HTERT RPE-1 (cell line): ENCODE data around the gene ABR.

Experiments
- in situ Hi-C: fragments of 300-500 bp; cut with MboI; formaldehyde crosslinking; loops from 4 replicates; pipeline ENCODE4 v1.14.3; 2020; ENCODE audit warnings: low sequenced_read_pairs

The ABR gene

DNA sequence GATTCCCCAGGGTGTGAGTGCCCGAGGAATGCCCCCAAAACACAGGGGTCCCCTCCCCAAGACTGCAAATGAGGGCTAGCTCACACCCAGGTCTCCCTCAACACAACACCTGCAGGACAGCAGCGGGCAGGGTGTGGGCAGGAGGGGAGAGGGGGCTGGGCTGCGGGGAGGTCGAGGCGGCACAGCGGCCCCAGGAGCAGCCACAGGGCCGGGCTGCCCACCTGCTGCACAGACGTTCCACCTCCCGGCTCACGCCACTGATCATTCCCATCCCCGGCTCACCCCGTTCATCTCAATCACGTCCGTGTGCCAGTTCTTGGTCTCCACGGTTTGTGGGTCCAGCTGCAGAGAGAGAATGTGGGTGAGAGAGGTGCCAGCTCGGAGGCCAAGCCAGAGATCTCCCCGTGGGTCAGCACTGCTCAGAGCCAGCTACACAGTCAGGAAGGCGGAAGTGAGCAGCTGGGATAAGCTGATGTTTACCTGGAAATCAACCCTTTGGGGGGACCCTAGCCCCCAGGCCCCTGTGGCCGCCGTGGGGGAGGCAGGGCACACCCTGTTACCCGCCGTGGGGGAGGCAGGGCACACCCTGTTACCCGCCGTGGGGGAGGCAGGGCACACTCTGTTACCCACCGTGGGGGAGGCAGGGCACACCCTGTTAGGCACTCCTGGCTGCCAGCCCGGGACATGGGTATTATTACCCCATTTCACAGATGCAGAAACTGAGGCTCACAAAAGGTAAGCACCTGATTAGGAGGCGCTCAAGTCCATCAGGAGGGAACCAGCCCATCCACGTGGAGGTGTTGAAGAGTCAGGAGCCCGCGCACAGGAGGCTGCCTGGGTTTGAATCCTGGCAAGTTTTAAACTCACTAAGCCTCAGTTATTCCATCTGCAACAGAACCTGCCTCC, 166.7 kb downstream of the ABR start:
- in situ Hi-C loops, result no loop called here

DNA sequence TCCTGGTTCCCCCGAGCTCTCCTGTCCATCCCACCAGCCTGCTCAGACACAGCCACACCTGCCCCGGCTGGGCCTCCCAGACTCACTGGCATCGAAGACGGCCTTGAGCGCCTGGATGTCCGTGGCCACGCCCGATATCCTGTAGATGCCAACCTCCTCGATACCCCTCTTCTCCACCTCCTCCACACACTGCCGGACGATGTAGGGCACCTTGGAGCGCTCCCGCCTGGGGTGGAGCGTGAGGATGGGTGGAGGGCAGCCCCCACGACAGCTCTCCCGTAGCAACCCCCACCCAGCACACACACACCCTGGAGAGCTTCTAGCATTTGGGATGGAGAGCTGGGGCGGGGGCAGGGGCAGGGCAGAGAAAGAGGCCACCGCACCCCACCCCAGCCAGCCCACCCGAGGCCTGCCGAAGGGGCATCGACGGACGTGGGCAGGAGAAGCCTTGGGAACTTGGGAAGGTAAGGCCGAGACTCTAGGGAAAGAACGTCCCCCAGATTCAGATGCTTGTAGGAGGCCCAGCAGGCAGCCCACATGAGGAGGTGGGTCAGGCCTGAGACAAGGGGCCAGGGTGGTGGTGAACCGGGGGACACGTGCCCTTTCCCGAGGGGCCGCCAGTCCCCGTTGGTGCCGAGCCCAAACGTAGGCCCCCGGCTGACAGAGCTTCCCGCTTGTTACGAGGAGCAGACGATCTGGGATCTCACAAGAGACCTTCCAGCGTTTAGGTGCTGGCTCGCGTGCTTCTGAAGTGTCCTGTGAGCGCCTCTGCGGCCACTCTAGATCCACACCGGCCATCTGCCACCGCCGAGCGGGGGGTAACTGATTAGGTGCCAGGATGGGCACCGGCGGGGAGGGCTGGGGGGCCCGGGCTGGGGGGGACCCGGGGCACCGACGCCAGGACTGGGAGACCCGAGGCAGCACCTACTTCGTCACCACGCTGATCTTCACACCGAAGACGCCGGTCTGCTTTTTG, 167.7 kb downstream of the ABR start:
- in situ Hi-C loops, result no loop called here

DNA sequence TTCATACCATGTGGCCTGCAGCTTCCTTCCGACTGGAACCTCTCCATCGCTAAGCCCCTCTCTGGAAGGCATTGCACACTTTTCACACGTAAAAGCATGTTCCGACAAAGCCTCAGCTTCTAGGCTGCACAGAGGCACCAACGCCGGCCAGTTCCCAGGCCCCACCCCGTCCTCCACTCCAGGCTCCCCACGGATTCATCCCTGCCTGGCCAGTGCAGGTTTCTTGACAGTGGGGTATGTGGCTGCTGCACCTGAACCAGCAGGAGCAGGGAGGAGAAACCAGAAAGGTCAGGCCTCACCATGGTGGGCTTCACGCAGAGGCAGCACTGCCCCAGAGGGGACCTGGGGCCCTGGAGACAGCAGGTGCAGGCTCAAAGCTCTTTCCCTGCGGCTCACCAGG, 168.6 kb downstream of the ABR start:
- in situ Hi-C loops, result no loop called here

DNA sequence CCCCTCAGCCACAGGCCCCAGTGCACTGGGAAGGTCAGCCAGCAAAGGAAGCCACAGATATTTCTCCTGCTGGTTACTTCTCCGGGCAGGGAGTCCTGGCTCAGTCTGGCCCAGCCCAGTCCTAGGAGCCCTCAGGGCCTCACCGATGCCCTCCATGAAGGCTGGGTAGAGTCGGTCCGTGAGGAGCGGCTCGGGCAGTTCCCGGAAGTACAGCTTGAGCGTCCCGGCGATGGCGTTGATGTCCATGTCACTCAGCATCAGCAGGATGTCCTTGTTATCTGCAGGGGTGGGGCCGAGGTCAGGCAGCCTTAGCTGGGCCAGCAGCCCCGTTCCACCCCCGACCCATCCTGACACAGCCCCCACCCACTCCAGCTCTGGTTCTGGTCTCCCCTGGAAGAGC, 169.2 kb downstream of the ABR start:
- in situ Hi-C loops, result no loop called here

DNA sequence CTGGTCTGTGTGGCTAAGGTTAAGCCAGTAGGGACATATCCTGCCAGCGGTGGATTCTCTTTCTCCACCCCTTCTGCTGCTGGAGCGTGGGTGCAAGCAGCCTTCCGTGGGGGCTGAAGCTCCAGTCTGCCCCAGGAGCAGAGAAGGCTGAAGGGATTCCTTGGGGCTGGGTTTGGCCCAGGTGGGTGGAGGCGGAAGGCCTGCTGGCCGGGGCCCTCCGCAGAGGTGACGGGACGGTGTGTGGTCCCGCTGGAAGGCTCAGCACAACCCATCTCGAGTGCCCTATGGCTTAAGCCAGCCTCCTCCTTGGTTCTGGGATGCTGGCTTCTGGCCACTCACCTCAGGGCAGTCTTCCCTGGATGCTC, 169.7 kb downstream of the ABR start:
- in situ Hi-C loops, result no loop called here

DNA sequence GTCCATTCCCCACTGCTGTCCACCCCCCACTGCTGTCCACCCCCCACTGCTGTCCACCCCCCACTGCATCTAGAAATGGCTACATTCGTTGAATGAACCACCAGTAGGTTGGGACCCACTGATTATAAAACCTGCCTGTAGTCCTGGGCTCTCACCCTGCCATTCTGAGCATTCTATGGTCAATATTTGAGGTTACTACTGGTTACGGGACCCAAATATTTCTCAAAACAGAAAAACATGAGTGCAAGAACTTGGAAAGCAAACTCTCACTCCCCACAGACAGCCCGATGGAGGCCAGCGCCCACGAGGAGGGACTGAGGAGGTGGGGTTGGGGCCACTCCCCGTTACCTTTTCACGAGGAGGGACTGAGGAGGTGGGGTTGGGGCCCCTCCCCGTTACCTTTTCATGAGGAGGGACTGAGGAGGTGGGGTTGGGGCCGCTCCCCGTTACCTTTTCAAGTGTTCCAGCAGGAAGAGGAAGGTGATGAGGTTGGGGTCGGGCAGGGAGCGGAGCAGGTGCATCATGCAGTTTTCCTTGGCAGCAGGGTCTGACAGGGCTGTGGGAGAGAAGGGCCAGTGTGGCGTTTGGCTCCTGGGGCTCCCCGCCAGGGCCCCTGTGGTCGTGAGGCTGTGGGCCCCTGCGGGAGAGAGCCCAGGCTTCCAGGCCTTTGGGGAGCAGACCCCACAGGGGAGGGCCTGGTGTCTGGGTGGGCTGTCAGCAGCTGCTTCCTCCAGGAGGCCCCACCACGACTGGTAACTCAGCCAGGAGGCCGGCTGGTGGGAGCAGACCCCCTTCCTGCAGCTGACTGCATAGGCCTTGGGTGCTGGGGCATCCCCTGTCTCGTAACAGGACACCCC, 170.3 kb downstream of the ABR start:
- in situ Hi-C loops, result no loop called here

DNA sequence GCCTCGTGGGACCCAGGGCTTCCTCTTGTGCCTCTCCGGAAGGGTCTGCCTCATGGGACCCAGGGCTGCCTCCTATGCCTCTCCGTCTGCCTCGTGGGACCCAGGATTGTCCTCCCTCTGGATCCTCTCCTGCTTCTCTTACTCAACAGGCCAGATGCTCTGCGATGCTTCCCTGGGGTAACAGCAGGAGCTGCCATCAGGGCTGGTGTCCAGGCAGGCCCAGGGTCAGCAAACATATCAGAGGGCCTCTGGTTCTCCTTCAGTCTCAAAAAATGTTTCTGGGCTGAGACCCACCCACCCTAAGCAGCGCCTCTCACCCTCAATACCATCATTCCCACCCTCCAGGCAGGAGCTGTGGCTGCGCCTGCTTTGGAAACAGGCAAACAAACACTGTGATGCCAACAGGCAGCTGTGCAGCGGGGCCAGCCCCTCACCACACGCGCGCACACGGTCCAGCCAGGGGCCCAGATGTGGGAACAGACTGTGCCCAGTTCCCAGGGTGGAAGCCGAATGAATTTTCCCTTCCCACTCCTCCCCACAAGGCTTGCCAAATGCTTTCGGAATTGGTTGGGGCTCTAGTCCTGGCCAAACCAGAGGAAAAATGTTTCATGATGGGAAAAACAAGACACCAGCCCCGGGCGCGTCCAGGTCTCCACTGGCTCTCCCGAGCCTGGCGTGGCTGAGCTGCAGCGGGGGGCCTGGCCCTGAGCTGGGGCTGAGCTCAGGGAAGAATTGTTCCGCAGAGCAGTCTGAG, 171.6 kb downstream of the ABR start:
- in situ Hi-C loops, result no loop called here

DNA sequence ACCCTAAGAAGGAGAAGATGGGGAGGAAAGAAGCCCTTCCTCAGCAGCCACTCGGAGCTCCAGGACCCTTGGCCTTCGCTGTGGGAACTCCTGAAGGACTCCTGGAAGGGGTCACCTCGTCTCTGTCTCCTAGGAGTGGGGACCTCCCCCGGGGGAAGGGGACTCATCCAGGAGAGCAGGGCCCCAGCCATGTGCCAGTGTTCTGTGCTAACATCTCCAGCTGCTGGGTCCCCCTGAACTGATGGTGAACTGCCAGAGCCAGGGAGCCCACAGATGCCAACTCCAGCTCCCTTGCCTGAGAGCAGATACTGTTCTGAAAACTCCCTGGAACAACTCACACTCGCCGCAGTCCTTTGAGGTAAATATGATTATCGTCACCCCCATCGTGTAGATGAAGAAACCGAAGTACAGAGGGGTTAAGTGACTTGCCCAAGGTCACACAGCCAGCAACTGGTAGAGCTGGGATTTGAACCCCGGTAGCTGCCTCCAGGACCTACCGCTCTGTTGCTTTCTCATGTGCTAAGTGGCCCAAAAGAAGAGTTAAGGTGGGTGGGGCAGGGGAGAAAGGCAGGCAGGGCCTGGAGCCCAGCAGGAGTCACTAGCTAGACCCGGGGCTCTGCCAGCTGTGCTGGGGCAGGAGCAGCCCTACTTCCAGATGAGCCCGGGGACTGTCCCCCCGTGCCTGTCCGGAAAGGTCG, 172.3 kb downstream of the ABR start:
- in situ Hi-C loops, result no loop called here

DNA sequence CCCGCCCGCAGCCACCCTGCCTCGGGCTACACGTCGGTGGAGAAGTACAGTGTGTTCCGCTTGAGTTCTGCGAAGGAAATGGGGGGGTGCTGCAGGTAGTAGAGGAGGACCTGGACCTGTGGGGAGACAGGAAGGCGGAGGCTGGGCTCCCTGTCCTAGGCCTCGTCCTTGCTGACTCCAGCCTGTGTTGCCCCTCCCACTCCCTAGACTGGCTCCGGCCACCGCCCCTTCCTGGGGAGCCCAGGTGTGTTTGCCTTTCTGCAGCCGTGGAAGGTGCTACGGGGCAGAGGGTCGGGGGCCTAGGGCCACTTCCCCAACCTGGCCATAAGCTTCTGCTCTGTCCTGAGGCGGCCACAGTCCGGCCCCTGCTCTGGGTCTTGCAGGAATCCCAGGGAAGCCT, 173.7 kb downstream of the ABR start:
- in situ Hi-C loops, result no loop called here

DNA sequence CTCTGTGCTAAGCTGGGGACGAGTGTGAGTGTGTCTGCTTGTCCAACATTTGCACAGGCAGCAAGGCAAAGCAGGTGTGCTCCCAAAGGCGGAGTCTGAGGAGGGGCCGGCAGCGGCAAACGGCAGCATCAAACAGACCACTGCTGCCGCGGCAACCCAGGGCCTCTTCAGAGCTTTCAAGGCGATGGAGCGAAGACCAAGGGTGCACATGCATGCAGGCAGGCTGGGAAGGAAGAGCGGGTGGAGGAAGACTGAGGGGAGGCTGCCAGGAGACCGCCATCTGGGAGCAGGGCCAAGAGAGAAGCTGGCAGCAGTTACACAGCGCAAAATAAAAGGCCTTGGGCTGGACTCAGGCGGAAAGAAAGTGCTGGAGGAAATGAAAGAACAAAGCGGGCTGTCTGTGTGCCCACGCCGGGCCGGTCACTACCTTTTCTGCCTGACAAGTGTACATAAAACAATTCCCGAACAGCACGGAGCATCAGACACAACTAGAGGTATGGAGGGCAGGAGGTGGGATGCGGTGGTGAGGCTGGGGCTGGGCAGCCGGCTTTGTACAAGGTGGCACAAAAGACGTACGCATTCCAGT, 174.3 kb downstream of the ABR start:
- in situ Hi-C loops, result no loop called here

DNA sequence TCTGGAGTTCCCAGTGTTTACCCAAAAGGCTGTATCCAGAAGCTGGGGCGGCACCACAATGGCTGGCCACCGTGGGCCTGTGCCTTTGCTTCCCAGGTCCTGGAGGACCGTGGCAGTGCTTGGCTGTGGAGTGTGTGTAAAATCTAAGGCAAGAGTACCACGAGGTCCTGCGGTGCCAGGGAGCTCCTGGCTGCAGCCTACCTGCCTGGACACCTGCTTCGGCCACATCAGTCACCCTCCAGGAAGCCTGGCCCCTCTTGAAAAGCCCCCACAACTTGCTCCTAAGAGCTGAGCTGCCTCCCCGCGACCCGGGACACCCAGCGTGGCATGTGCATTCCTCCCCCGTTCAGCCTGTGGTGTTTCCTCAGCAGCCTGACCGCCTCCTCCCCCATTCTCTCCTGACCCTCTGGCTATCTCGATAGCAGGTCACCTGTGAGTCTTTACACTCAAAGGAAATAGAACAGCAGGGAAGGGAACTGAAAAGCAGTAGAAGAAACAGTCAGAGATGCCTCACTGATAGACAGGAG, 174.9 kb downstream of the ABR start:
- in situ Hi-C loops, result no loop called here

DNA sequence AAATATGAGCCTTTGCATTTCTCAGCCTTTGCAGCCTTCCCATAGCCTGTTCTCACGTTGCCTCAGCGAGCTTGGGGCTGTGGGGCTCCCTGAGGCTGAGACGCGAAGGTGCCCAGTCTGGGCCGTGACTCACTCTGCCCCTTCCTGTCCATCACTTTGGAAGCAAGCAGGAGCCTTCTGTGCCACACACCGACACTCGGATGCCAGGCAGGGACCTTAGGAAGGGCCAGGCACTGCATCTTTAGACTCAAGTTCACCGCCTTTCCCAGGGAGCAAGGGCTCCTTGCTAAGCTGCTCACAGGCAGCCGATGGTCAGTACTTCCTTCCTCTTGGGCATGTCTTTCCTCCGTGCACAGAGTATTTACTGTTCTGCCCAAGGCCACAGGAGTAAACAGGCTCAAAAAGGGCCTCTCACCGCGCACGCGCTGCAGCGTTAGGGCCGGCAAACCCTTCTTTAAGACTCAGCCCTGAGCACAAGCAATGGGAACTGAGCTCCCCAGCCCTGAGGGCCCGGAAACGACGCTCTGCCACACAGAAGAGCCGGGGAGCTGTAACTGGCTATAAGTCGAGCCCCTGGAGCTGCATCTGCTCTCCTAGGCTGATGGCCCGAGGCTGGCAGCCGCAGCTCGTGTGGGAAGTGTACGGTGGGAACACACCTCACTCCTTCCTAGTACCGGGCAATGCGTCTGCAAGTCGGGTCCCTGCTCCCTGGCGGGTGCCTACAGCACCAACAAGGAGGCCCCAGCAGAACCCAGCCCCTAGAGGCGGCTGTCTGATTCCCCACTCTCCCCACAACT, 175.6 kb downstream of the ABR start:
- in situ Hi-C loops, result no loop called here

DNA sequence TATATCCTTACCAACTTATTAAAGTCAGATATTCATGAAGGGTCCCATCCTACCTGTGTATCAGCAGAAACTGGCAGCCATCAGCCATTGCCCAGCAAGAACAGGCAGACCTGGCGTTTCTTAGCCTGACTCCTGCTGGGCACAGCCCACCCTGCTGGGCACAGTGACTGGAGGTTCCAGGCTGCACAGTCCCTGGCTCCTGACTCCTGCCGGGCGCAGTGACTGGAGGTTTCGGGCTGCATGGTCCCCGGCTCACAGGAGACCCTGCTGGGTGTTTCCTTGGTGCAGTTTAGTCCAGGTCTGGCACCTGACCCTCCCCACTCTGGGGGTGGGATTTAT, 176.2 kb downstream of the ABR start:
- in situ Hi-C loops, result no loop called here

DNA sequence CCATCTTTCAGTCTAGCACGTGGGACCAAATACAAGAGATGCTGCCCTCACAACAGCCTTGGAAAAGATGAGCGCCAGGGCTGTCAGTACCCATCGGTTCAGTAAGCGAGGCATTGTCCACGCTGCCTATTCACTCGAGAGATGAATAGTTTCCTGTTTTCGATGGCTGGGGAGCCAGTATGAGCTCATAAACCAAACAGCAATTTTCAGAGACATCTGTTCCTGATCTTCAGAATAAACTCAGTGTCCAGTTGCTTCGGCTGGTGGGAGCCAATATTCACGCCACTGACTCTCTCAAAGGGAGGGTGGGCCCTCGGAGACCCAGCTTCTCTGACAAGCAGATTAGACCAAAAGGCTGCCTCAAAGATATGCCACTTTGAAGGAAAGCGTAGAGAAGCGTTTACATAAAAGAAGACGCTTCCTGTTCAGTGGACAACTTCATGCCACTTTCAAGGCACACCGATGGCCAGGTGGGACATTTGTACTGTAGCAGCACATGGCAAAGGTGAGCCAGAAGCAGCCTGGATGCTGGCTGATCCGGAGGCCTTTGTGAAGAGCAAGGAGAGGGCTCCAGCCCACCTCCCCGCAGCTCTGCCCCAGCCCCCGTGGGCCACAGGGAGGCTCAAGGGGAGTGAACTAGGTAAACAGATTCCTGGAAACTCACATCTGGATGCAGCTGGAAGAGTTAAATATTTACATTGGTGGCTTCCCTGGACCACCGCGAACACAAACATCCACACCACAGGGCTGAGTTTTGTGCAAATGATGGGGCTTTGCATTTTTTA, 176.8 kb downstream of the ABR start:
- in situ Hi-C loops, result no loop called here

DNA sequence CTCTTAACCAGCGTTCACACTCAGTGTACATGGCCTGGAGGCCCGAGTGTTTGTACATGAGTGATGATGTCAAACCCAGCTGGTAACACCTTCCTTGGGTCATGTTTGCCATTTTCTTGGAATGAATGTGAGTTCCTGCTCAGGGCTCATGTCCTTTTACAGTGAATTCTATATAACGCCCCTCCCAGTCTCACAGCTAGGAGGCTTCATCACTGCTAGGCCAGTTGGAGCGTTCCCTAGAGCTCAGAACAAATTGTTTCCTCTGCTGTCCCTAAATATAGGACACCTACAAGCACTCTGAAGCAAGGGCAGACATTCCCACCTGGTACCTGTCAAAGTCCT, 177.4 kb downstream of the ABR start:
- in situ Hi-C loops, result no loop called here

DNA sequence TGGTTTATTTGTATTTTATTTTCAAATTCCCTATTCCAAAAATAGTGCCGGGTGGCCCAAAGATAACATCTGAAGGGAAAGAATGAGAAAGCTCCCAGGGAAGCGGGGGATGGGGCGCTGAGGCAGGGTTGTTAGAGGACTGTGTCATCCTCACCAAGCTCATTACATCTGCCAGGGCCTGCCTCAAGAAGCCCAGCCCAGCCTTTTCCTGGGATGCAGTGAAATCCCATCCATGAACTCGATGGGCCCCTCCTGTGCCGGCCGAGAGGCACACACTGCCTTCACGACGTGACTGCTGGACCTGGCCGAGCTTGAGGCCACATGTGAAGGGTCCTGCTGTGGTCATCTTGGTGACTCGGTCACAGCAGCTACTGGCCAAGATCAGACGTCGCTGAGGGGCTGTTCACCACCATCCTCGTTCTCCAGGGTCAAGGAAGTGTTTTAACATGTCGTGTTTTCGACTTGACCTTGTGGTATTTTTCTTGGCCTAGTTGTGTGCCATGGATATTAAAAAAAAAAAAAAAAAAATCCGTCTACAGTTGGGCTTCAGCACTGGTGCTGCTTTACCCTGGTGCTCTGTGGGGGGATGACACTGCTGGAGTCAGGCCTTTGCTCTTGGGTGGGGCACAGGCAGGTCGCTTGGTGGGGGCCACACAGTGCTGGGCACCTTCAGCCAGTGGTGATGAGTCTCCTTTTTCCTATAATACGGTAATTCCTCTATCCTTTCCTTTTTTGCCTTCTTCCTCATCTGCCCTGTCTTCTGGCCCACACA, 178.0 kb downstream of the ABR start:
- in situ Hi-C loops, result no loop called here
